Skin epidermis (tissue), 12 donors: Measurements from ENCODE around the gene GYS2.
"Not testable (repeated sequence)": the region's sequence is repeated elsewhere in the genome, so short reads cannot be mapped to it uniquely, and the experiment has no call there.

Source experiments
- H3K27ac ChIP-seq, 21 experiments: fragments of 200-600 bp; sonication (generic) in 11 of 21; one replicate each; pipeline ENCODE4 v1.5.0; 2020; ENCODE audit warnings: mild to moderate bottlenecking in 3 of 21, inconsistent platforms in 2 of 21, moderate library complexity in 2 of 21
- H3K4me3 ChIP-seq, 7 experiments: fragments of 200-600 bp; sonication (generic) in 2 of 7; one replicate each; pipeline ENCODE4 v1.5.0; 2020; ENCODE audit warnings: inconsistent platforms in 2 of 7, mild to moderate bottlenecking in 2 of 7, moderate library complexity in 1 of 7

Gene GYS2

GRCh38 chr12:21607701-21608100, 3.1 kb upstream of the GYS2 start:
- H3K4me3 ChIP-seq, result no peak overlapping the region
- no peak overlapping the region for H3K27ac ChIP-seq

DNA sequence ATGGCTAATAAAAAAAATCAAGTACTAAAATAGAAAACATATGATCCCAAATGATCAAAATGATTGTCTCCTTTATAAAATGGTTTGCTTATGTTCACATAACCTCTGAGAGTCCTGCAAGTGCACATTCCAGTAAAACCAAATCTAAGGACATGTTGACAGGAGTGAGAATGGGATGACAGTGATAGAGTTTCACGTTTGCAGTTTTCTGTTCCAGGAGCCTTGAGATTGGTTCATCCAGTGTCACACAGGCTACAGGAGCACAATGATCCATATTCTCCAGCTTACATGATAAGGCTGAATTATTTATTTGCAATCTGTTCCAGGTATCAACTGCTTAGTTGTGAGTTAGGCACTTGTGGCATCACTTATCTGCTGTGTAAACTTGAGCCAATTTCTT, 1.5 kb upstream of the GYS2 start:
- Histone ChIP-seq H3K27ac (no peak overlapping the region), H3K4me3 (no peak overlapping the region)

DNA sequence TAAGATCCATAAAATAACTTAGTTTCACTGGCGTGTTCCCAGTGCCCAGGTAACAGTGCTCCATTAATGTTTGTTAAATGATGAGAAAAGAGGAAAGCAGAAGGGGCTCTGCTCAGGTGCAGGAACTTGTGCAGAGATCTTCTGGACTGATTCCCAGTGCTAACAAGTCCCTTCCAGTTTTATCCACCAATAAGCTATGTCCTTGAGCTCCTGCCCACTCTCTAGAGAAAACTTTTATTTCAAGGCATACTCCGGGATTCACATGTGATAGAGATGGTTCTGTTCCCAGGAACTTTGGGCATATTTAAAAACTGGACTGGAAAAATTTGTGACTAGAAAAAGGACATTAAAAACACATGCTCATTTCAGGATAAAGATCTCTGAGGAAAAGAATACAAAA, 1.9 kb downstream of the GYS2 start:
- Histone ChIP-seq H3K27ac (no peak overlapping the region), H3K4me3 (no peak overlapping the region)

GRCh38 chr12:21600196-21600595, 4.5 kb downstream of the GYS2 start:
- H3K4me3 ChIP-seq, result no peak overlapping the region
- H3K27ac ChIP-seq, result no peak overlapping the region

- Histone ChIP-seq H3K27ac (no peak overlapping the region), H3K4me3 (no peak overlapping the region)
Measured at GRCh38 chr12:21599143-21599999, 5.3 kb downstream of the GYS2 start.

DNA sequence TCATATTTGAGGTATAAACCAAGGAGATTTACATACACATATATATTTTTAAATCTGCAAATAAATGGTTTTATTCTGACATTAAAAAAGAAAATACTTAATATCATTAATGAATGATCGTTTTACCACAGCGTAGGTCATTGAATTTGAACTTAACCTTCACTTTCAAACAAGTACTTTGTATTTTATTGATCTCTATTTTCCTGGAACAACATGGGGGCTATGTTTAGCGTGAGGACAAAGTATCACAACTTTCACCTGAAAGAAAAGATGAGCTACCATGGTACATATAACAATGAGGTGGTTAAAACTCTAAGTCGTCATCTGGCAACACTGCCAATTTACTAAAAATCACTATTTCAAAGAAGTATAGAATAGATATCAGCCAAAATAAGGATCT, 6.0 kb downstream of the GYS2 start:
- Histone ChIP-seq H3K27ac (no peak overlapping the region), H3K4me3 (no peak overlapping the region)

DNA sequence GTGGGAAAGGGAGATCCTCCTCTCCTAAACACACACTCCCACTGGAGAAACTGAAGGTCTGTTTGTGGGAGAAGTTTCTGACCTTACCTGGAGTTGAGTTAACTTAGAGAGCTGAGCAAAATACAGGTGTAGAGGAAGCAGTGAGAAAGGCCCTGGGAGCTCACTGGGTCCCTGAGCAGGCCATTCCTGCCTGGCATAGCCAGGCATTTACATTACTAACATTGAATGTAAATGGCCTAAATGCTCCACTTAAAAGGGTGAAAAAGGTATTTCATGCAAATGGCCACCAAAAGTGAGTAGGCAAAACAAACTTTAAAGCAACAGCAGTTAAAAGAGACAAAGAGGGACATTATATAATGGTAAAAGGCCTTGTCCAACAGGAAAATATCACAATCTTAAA, 9.3 kb downstream of the GYS2 start:
- H3K27ac ChIP-seq, H3K4me3 ChIP-seq: not testable (repeated sequence)

DNA sequence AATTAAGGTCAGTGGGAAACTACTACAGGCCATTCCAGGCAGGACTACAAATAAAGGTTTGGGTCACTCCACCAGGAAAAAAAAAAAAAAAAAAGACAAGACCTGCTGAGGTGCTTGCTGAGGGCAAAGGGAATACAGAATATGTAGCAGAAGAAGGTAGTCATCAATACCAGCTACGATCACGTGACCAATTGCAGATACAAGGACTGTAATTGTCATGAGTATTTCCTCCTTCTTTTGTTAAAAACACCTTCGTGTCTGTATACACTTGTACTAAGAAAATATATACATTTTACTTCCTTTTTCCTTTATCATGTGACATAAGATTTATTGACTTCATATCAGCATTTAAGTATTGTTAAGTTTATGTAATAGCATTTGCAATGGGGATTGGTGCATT, 19.2 kb downstream of the GYS2 start:
- no peak overlapping the region for H3K4me3 ChIP-seq
- no peak overlapping the region for H3K27ac ChIP-seq

- not testable (repeated sequence) for H3K27ac ChIP-seq, H3K4me3 ChIP-seq
Measured at GRCh38 chr12:21584403-21585182, 20.1 kb downstream of the GYS2 start.

GRCh38 chr12:21583587-21583986, 21.1 kb downstream of the GYS2 start:
- Histone ChIP-seq H3K4me3 (no peak overlapping the region), H3K27ac (no peak overlapping the region)

GRCh38 chr12:21580748-21581516, 23.7 kb downstream of the GYS2 start:
- no peak overlapping the region for H3K27ac ChIP-seq

DNA sequence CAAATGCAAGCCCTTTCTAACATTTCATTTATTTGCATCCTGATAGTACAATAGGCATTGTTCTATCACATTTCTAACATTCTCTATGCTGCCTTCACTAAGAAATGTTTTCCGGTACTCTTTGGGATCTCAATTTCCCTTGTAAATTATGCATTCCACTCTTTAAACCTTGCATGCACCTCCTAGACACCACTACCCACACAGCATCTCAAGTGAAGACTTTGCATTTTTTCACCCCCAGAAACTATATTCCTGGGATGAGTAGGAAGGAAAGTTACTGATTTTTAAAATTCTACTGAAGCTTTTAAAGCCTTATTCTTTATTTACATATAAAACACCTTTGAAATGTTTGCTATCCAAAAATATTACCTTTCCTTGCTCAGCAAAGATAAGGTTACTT, 27.1 kb downstream of the GYS2 start:
- Histone ChIP-seq H3K27ac (no peak overlapping the region), H3K4me3 (no peak overlapping the region)

More at GRCh38 chr12:21580748-21581516, 23.7 kb downstream of the GYS2 start:
- no peak overlapping the region for H3K4me3 ChIP-seq

GRCh38 chr12:21576431-21576830, 28.2 kb downstream of the GYS2 start:
- no peak overlapping the region for H3K4me3 ChIP-seq

GRCh38 chr12:21573733-21574358, 30.8 kb downstream of the GYS2 start:
- H3K27ac ChIP-seq, result no peak overlapping the region

More at GRCh38 chr12:21576431-21576830, 28.2 kb downstream of the GYS2 start:
- no peak overlapping the region for H3K27ac ChIP-seq

DNA sequence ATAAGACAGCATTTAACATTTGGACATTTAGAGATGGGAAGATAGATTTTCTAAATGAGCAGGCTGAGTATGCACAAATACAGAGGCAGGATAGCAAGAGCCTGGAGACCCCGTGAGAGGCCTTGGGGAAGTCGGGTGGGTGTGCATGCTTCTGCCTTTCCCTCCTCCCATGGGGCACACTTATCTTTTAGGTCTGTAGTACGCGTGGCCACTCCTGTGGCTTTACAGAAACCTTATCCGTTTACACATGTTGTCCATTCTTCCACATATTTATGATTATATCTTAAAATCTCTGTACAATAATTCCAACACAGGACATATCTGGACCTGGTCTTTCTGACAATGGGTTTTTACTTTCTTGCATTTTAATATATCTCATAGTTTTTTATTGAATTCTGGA, 33.6 kb downstream of the GYS2 start:
- Histone ChIP-seq H3K4me3 (no peak overlapping the region), H3K27ac (no peak overlapping the region)

More at GRCh38 chr12:21573733-21574358, 30.8 kb downstream of the GYS2 start:
- H3K4me3 ChIP-seq, result no peak overlapping the region

DNA sequence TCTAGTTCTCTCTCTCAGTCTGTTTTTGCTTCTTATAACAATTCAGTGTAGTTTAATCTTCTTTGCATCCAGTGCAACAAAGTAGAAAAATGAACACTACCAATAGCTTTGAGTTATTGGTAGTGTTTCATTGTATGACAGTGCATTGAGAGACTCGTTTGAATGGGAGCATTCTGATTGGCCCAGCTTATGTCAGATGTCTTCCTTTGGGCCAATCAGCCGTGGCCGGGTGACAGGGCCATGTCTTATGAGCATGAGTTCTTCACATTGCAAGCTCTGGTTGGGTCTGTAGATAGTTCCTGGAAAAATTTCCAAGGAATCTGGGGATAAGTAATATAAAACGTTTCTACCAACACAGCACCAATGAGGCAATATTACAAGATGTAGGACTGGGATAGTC, 36.5 kb downstream of the GYS2 start:
- no peak overlapping the region for H3K27ac ChIP-seq
- H3K4me3 ChIP-seq, result no peak overlapping the region

DNA sequence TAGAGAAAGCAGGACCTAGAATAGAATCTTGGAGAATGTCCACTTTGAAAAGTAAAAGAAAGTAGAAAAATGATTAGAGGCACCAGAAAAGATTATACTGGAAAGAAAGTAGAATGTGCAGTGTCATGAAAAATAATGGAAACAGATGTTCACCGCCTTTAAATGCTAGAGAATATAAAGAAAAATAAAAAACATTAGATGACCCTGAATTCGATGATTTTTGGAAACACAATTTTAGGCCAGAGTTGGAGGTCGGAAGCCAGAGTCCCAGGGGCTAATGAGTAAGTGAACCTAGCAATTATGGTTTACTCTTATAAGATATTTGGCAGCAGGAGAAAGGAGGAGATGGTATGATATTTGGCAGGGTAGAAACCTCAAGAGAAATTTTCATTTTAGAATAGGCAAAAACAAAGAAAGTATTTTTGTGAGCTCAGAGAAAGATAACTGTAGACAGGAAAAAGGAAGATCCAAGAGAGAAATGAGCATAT, 37.7 kb downstream of the GYS2 start:
- H3K4me3 ChIP-seq, result no peak overlapping the region
- H3K27ac ChIP-seq, result no peak overlapping the region

- H3K4me3 ChIP-seq, result no peak overlapping the region
- no peak overlapping the region for H3K27ac ChIP-seq
Measured at GRCh38 chr12:21566223-21566906, 38.3 kb downstream of the GYS2 start.

GRCh38 chr12:21562859-21563258, 41.8 kb downstream of the GYS2 start:
- H3K4me3 ChIP-seq, result no peak overlapping the region
- no peak overlapping the region for H3K27ac ChIP-seq
